Fibroblast of lung (primary cell): Measurements from ENCODE around the gene RPS29. TPM values are rescaled to one million over a fixed set of nuclear protein-coding genes. Genes with fewer than 3 reads are reported as not detected.

Experiments
- DNase-seq, 2 donors: peaks; one replicate each; pipeline versions ENCODE4 v3.0.0 to v3.0.0-alpha.2; 2010; ENCODE audit warnings: low read depth in 2 of 2
- H2AFZ ChIP-seq: 2 replicates; pipeline ENCODE4 v1.5.1; 2012; ENCODE audit warnings: low read length, control low read depth, inconsistent platforms
- H3K27ac ChIP-seq: 2 replicates; pipeline ENCODE4 v1.5.1; 2011; ENCODE audit warnings: low read length, control low read depth; ENCODE audit not compliant: insufficient read depth
- H3K27me3 ChIP-seq: 2 replicates; pipeline ENCODE4 v1.5.1; 2011; ENCODE audit warnings: mild to moderate bottlenecking, low read length; ENCODE audit not compliant: control insufficient read depth, insufficient read depth
- H3K36me3 ChIP-seq: 2 replicates; pipeline ENCODE4 v1.5.1; 2011; ENCODE audit warnings: low read length; ENCODE audit not compliant: control insufficient read depth, insufficient read depth
- H3K4me1 ChIP-seq: 2 replicates; pipeline ENCODE4 v1.5.1; 2011; ENCODE audit warnings: low read length; ENCODE audit not compliant: control insufficient read depth, insufficient read depth; ENCODE audit errors: extremely low read depth
- H3K4me2 ChIP-seq: 2 replicates; pipeline ENCODE4 v1.5.1; 2011; ENCODE audit warnings: low read length, control low read depth; ENCODE audit not compliant: insufficient read depth; ENCODE audit errors: extremely low read depth
- H3K4me3 ChIP-seq, 4 experiments: fragments of 200-600 bp in 1 of 4; sonication (generic) in 1 of 4; replicated peaks in 1 of 4; 2 replicates each; pipeline ENCODE4 v1.5.1; 2011 to 2016; ENCODE audit warnings: low read length in 4 of 4, low read depth in 3 of 4, mild to moderate bottlenecking in 3 of 4, control low read depth in 2 of 4, inconsistent platforms in 1 of 4, mixed read lengths in 1 of 4; ENCODE audit not compliant: insufficient read depth in 1 of 4; ENCODE audit errors: control extremely low read depth in 1 of 4
- H3K79me2 ChIP-seq: 2 replicates; pipeline ENCODE4 v1.5.1; 2012; ENCODE audit warnings: mild to moderate bottlenecking, low read length, inconsistent platforms; ENCODE audit not compliant: control insufficient read depth, insufficient read depth
- H3K9ac ChIP-seq: 2 replicates; pipeline ENCODE4 v1.5.1; 2011; ENCODE audit warnings: mild to moderate bottlenecking, low read length, control low read depth; ENCODE audit not compliant: insufficient read depth
- H3K9me3 ChIP-seq: 2 replicates; pipeline ENCODE4 v1.5.1; 2012; ENCODE audit warnings: low read depth, low read length; ENCODE audit not compliant: control insufficient read depth, insufficient read depth
- H4K20me1 ChIP-seq: 2 replicates; pipeline ENCODE4 v1.5.1; 2011; ENCODE audit warnings: low read length; ENCODE audit not compliant: control insufficient read depth, insufficient read depth; ENCODE audit errors: extremely low read depth
- EZH2 ChIP-seq: IDR thresholded peaks from 2 replicates; pipeline ENCODE4 v1.5.1; 2012; ENCODE audit warnings: low read length, control low read depth, mild to moderate bottlenecking; ENCODE audit errors: missing control alignments
- polyA plus RNA-seq, 2 donors: library from polyadenylated mRNA; depleted of rRNA in 1 of 2; stranded (reverse) in 1 of 2; unstranded in 1 of 2; fragments of >200 nt; gene quantifications; 2 replicates each; pipeline ENCODE4 v1.2.1, GENCODE V29; 2011 to 2012; ENCODE audit warnings: missing spikeins in 1 of 2
- total RNA-seq: library from RNA; depleted of rRNA; stranded (reverse); fragments of >200 nt; gene quantifications from 2 replicates; pipeline ENCODE4 v1.2.1, GENCODE V29; 2014
- TF ChIP-seq, protein P1 (sequence below), 2 donors: IDR thresholded peaks in 1 of 2; conservative IDR thresholded peaks in 1 of 2; 1 replicate in 1 of 2; 2 replicates in 1 of 2; pipeline ENCODE4 v1.5.1; 2011 to 2012; ENCODE audit warnings: low read length in 2 of 2, control low read depth in 1 of 2, inconsistent platforms in 1 of 2, low read depth in 1 of 2, mild to moderate bottlenecking in 1 of 2

The RPS29 gene
- total and polyA plus RNA-seq, 2 donors (not counting 1 experiment from before 2014, with no cell fraction given), result 1,182 to 7,256 TPM

DNA sequence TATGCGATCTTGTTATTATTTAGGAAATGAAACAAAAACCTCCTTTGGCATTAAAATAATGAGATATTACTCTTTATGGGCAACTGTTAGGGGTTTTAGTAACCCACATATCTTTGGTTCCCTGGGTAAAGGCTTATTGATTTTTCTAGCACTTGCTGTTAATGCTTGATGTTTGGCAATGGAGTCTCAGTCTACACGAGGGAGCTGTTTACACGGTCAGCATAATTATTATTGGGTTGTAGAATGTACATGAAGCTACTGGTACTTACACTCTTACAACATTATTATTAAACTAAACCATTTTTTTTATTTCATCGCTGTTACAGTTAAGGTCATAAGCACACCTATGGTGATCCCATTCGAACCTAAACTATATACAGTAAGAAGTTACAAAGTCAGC, 12.1 kb downstream of the RPS29 start:
- no peak for TF ChIP-seq EZH2
- TF ChIP-seq, protein P1, sequence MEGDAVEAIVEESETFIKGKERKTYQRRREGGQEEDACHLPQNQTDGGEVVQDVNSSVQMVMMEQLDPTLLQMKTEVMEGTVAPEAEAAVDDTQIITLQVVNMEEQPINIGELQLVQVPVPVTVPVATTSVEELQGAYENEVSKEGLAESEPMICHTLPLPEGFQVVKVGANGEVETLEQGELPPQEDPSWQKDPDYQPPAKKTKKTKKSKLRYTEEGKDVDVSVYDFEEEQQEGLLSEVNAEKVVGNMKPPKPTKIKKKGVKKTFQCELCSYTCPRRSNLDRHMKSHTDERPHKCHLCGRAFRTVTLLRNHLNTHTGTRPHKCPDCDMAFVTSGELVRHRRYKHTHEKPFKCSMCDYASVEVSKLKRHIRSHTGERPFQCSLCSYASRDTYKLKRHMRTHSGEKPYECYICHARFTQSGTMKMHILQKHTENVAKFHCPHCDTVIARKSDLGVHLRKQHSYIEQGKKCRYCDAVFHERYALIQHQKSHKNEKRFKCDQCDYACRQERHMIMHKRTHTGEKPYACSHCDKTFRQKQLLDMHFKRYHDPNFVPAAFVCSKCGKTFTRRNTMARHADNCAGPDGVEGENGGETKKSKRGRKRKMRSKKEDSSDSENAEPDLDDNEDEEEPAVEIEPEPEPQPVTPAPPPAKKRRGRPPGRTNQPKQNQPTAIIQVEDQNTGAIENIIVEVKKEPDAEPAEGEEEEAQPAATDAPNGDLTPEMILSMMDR (conservative IDR thresholded peaks at IDR 0.05 in 1 of 2, IDR thresholded peaks at IDR 0.05 in 1 of 2; ENCODE audit: low read depth in 1 of 2, low read length in 2 of 2), result no peak
- no peaks in the 10 kb centered on the region for H3K9me3 ChIP-seq
- H3K4me1 ChIP-seq, result no peaks in the 10 kb centered on the region
- no peak overlapping the region for H3K4me3 ChIP-seq
- no peak for DNase-seq
- H3K27ac ChIP-seq, result no peak overlapping the region
- no peak overlapping the region for H3K9ac ChIP-seq
- no peaks in the 10 kb centered on the region for H3K27me3 ChIP-seq
- no peak overlapping the region for H3K4me2 ChIP-seq
- H2AFZ ChIP-seq, result no peak overlapping the region
- no peaks in the 10 kb centered on the region for H3K79me2 ChIP-seq
- H4K20me1 ChIP-seq, result no peaks in the 10 kb centered on the region
- peaks cover 2% of the 10 kb centered on the region for H3K36me3 ChIP-seq

DNA sequence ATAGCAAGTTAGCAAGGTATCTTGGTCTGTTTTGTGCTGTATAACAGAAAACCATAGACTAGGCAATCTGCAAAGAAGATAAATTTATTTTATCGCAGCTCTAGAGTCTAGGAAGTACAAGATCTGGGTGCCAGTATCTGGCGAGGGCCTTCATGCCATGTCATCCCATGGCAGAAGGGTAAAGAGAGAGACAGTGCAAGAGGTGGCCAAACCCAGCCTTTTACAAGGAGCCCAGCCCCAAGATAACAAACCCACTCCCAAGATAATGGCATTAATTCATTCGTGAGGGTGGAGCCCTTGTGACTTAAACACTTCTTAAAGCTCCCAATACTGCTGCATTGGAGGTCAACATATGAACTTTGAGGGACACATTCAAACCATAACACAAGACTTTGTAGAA, 16.9 kb downstream of the RPS29 start:
- H4K20me1 ChIP-seq, result no peaks in the 10 kb centered on the region
- H3K4me1 ChIP-seq, result no peaks in the 10 kb centered on the region
- H3K36me3 ChIP-seq, result no peaks in the 10 kb centered on the region
- H3K27me3 ChIP-seq, result no peaks in the 10 kb centered on the region
- H3K4me3 ChIP-seq, result no peak overlapping the region
- H3K79me2 ChIP-seq, result no peaks in the 10 kb centered on the region
- no peak overlapping the region for H3K9ac ChIP-seq
- H2AFZ ChIP-seq, result no peak overlapping the region
- no peak for DNase-seq
- TF ChIP-seq, protein P1 (conservative IDR thresholded peaks at IDR 0.05 in 1 of 2, IDR thresholded peaks at IDR 0.05 in 1 of 2; ENCODE audit: low read depth in 1 of 2, low read length in 2 of 2), result no peak
- no peak for TF ChIP-seq EZH2
- no peak overlapping the region for H3K27ac ChIP-seq
- H3K9me3 ChIP-seq, result no peaks in the 10 kb centered on the region
- H3K4me2 ChIP-seq, result no peak overlapping the region

DNA sequence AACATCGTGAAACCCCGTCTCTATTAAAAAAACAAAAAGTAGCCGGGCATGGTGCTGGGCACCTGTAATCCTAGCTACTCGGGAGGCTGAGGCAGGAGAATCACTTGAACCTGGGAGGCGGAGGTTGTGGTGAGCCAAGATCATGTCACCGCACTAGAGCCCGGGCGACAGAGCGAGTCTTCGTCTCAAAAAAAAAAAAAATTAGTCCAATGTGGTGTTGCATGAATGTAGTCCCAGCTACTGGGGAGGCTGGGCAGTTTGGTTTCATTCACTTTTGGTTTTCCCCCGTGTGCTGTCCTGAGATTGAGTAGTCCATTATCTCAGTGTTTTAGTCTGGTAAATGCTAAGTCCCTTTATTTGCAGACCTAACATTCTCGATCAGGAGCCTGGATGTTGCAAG, 19.5 kb downstream of the RPS29 start:
- no peak for DNase-seq
- H3K4me1 ChIP-seq, result no peaks in the 10 kb centered on the region
- no peaks in the 10 kb centered on the region for H3K36me3 ChIP-seq
- no peak overlapping the region for H3K27ac ChIP-seq
- H3K4me3 ChIP-seq, result no peak overlapping the region
- H3K9ac ChIP-seq, result no peak overlapping the region
- H3K4me2 ChIP-seq, result no peak overlapping the region
- H2AFZ ChIP-seq, result no peak overlapping the region
- no peak for TF ChIP-seq EZH2
- TF ChIP-seq, protein P1 (conservative IDR thresholded peaks at IDR 0.05 in 1 of 2, IDR thresholded peaks at IDR 0.05 in 1 of 2; ENCODE audit: low read depth in 1 of 2, low read length in 2 of 2), result no peak
- no peaks in the 10 kb centered on the region for H3K9me3 ChIP-seq
- H3K79me2 ChIP-seq, result no peaks in the 10 kb centered on the region
- no peaks in the 10 kb centered on the region for H3K27me3 ChIP-seq
- no peaks in the 10 kb centered on the region for H4K20me1 ChIP-seq
